NB4 (cell line): ENCODE measurements around the gene PCNX2.

Source experiments
- POLR2A ChIP-seq: IDR thresholded peaks from 2 replicates; pipeline ENCODE4 v1.6.1; 2011; ENCODE audit warnings: mild to moderate bottlenecking; ENCODE audit not compliant: insufficient read length; ENCODE audit errors: extremely low read depth
- TF ChIP-seq, protein P1 (sequence below): IDR thresholded peaks from one replicate; pipeline ENCODE4 v1.5.1; 2012; ENCODE audit warnings: low read depth, low read length

DNA sequence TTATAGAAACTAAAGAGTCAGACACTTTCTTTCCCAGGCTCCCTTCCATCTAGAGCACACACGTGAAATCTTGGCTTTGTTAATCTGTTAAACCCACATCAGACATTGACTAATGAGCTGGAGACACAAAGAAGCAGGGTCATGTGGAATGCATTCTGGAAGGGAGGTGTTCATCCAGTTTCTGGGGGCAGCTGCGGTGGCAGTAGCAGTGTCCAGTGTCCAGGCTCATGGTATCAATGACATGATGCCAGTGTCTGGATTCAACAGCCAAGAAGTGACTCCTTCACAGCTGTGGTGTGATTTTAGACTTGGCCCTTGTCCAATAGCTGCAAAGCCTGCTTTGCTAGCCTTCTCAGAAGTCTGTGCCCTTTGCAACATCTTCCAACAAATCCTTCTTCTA is 249.9 kb downstream of the PCNX2 start:
- TF ChIP-seq POLR2A, result no peak
- TF ChIP-seq, protein P1, sequence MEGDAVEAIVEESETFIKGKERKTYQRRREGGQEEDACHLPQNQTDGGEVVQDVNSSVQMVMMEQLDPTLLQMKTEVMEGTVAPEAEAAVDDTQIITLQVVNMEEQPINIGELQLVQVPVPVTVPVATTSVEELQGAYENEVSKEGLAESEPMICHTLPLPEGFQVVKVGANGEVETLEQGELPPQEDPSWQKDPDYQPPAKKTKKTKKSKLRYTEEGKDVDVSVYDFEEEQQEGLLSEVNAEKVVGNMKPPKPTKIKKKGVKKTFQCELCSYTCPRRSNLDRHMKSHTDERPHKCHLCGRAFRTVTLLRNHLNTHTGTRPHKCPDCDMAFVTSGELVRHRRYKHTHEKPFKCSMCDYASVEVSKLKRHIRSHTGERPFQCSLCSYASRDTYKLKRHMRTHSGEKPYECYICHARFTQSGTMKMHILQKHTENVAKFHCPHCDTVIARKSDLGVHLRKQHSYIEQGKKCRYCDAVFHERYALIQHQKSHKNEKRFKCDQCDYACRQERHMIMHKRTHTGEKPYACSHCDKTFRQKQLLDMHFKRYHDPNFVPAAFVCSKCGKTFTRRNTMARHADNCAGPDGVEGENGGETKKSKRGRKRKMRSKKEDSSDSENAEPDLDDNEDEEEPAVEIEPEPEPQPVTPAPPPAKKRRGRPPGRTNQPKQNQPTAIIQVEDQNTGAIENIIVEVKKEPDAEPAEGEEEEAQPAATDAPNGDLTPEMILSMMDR, result no peak
